ENCODE results near the gene LIPG. TPM values are rescaled to one million over a fixed set of nuclear protein-coding genes. Genes with fewer than 3 reads are reported as not detected.
"Not testable (repeated sequence)": the region's sequence is repeated elsewhere in the genome, so short reads cannot be mapped to it uniquely, and the experiment has no call there.

Gene LIPG
- total and polyA plus RNA-seq, 9 of the 15 experiments (the other 6 are each of a cell fraction or from before 2014, with no cell fraction given) = 0.76 to 1.8 (median 1.3) TPM

GRCh38 chr18:49579583-49579982, 17.7 kb downstream of the LIPG start:
- CTCF ChIA-PET (ENCODE audit: low intra/inter-chr PET ratio); in situ Hi-C loops (cut with MboI): not testable (repeated sequence)

GRCh38 chr18:49580279-49580678, 18.4 kb downstream of the LIPG start:
- no peaks in the 10 kb centered on the region for H3K36me3 ChIP-seq (ENCODE audit: control insufficient read depth, insufficient read depth, low read length)
- no peaks in the 10 kb centered on the region; a peak in 1 of 5 replicates for H3K4me1 ChIP-seq (replicated peaks in 1 of 2; ENCODE audit: control insufficient read depth in 2 of 2, insufficient read depth in 2 of 2, low read length in 2 of 2)
- no peaks in the 10 kb centered on the region for H3K9me1 ChIP-seq (ENCODE audit: control insufficient read depth, insufficient read depth, low read length)
- H3K79me2 ChIP-seq (ENCODE audit: control insufficient read depth, insufficient read depth, low read length) = no peaks in the 10 kb centered on the region
- no peak overlapping the region for H3K9ac ChIP-seq (ENCODE audit: insufficient read depth in 1 of 2, low read depth in 2 of 2, low read length in 2 of 2)
- ChIA-PET POLR2A (no interaction called here), CTCF (ENCODE audit: low intra/inter-chr PET ratio) (no interaction called here)
- FAIRE-seq (no peak), DNase-seq (ENCODE audit: extremely low read depth in 1 of 4, low spot score in 3 of 4) (no peak), ATAC-seq (no peak)
- 0% methylated on average over 1 of the region's 1 CpG for WGBS (ENCODE audit: insufficient coverage, low coverage, missing lambda C conversion rate)
- H4K20me1 ChIP-seq (replicated peaks; ENCODE audit: control insufficient read depth, insufficient read depth, low read length) = no peaks in the 10 kb centered on the region
- intact Hi-C loops (cut with micrococcal nuclease) = no loop called here
- H2AFZ ChIP-seq (ENCODE audit: low read depth, low read length) = no peak overlapping the region
- TF ChIP-seq ZNF589 (CRISPR knock-in tag; IDR thresholded peaks at IDR 0.05; ENCODE audit: low read depth) (no peak), RFX1 (IDR thresholded peaks at IDR 0.05) (0 out of 2 replicates have a peak, but pooled peaks have one; percentile 15), ZBTB40 (IDR thresholded peaks at IDR 0.05) (peak; percentile 91), ZBTB40 (CRISPR knock-in tag; IDR thresholded peaks at IDR 0.05) (peak; percentile 83), CBX1 (IDR thresholded peaks at IDR 0.05; ENCODE audit: low read depth) (no peak)
- no peak overlapping the region for H3K27ac ChIP-seq (ENCODE audit: extremely low read depth, low read depth, low read length)
- H3K27me3 ChIP-seq (ENCODE audit: control insufficient read depth in 2 of 2, insufficient read depth in 2 of 2, low read length in 2 of 2) = peaks cover 0 to 24% of the 10 kb centered on the region in 2 experiments; a peak in 3 of 5 replicates
- H3K9me3 ChIP-seq (replicated peaks; ENCODE audit: control insufficient read depth, insufficient read depth, low read depth, low read length) = no peaks in the 10 kb centered on the region
- in situ Hi-C loops (cut with MboI) = no loop called here
- no peak overlapping the region for H3K4me2 ChIP-seq (ENCODE audit: insufficient read depth, low read length)
- no peak overlapping the region for H3K4me3 ChIP-seq
- no TSS peak for BruUV-seq (replicated peaks)

More at GRCh38 chr18:49579583-49579982, 17.7 kb downstream of the LIPG start:
- BruUV-seq (replicated peaks); intact Hi-C loops (cut with micrococcal nuclease); H3K4me3 ChIP-seq; H3K4me1 ChIP-seq (replicated peaks in 1 of 2; ENCODE audit: control insufficient read depth in 2 of 2, insufficient read depth in 2 of 2, low read length in 2 of 2); H3K9ac ChIP-seq (ENCODE audit: insufficient read depth in 1 of 2, low read depth in 2 of 2, low read length in 2 of 2); H3K36me3 ChIP-seq (ENCODE audit: control insufficient read depth, insufficient read depth, low read length); H2AFZ ChIP-seq (ENCODE audit: low read depth, low read length); H3K27ac ChIP-seq (ENCODE audit: extremely low read depth, low read depth, low read length); H3K79me2 ChIP-seq (ENCODE audit: control insufficient read depth, insufficient read depth, low read length); H3K9me1 ChIP-seq (ENCODE audit: control insufficient read depth, insufficient read depth, low read length); FAIRE-seq; H3K9me3 ChIP-seq (replicated peaks; ENCODE audit: control insufficient read depth, insufficient read depth, low read depth, low read length); POLR2A ChIA-PET; DNase-seq (ENCODE audit: extremely low read depth in 1 of 4, low spot score in 3 of 4); H3K4me2 ChIP-seq (ENCODE audit: insufficient read depth, low read length); ATAC-seq; H4K20me1 ChIP-seq (replicated peaks; ENCODE audit: control insufficient read depth, insufficient read depth, low read length): not testable (repeated sequence)
- 50% methylated on average over 1 of the region's 2 CpGs for WGBS (ENCODE audit: insufficient coverage, low coverage, missing lambda C conversion rate)
- peaks cover 0 to 24% of the 10 kb centered on the region in 2 experiments; a peak in 3 of 5 replicates for H3K27me3 ChIP-seq (ENCODE audit: control insufficient read depth in 2 of 2, insufficient read depth in 2 of 2, low read length in 2 of 2)

Data from K562 (cell line).